Transverse colon (tissue), 3 donors: ENCODE data around the gene IL17RD.

Source experiments
- POLR2A ChIP-seq: fragments of 450-650 bp; IDR thresholded peaks from one replicate; pipeline ENCODE4 v1.6.1; 2016; ENCODE audit warnings: antibody characterized with exemption, mild to moderate bottlenecking, moderate library complexity
- TF ChIP-seq, protein P1 (sequence below), 5 experiments: fragments of 200-600 bp in 3 of 5; fragments of 450-650 bp in 2 of 5; sonication (generic) in 3 of 5; IDR thresholded peaks; 1 replicate in 2 of 5; 2 replicates in 3 of 5; pipeline ENCODE4 v1.5.1; 2016 to 2017; ENCODE audit warnings: antibody characterized with exemption in 5 of 5, inconsistent platforms in 3 of 5, mild to moderate bottlenecking in 2 of 5, moderate library complexity in 1 of 5

DNA sequence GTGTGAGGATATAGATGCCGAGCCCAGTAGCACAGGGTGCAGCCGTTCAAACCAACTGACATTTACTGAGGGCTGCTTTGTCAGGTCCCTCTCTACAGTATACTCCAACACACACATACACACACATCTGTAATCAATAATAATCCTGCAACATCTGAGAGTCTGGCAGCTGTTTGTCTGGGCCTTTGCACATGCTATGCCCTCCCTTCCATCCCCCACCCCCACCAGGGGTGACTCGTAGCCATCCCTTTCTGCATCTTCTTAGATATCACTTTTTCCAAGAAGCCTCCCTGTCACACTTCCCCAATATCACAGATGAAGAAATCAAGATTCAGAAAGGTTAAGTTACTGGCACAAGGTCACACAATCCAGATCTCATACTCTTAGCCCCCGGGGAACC, 91.0 kb downstream of the IL17RD start:
- TF ChIP-seq POLR2A, result no peak
- TF ChIP-seq, protein P1, sequence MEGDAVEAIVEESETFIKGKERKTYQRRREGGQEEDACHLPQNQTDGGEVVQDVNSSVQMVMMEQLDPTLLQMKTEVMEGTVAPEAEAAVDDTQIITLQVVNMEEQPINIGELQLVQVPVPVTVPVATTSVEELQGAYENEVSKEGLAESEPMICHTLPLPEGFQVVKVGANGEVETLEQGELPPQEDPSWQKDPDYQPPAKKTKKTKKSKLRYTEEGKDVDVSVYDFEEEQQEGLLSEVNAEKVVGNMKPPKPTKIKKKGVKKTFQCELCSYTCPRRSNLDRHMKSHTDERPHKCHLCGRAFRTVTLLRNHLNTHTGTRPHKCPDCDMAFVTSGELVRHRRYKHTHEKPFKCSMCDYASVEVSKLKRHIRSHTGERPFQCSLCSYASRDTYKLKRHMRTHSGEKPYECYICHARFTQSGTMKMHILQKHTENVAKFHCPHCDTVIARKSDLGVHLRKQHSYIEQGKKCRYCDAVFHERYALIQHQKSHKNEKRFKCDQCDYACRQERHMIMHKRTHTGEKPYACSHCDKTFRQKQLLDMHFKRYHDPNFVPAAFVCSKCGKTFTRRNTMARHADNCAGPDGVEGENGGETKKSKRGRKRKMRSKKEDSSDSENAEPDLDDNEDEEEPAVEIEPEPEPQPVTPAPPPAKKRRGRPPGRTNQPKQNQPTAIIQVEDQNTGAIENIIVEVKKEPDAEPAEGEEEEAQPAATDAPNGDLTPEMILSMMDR (IDR thresholded peaks at IDR 0.05), result no peak
